CD14-positive monocyte (primary cell): ENCODE measurements around the gene WNT3. TPM values are rescaled to one million over a fixed set of nuclear protein-coding genes. Genes with fewer than 3 reads are reported as not detected.

Source experiments
- DNase-seq, 3 donors: peaks; one replicate each; pipeline ENCODE4 v3.0.0-alpha.2; 2011 to 2022
- H2AFZ ChIP-seq: 2 replicates; pipeline ENCODE4 v1.6.0; 2012; ENCODE audit warnings: mild to moderate bottlenecking, low read depth, low read length, inconsistent platforms; ENCODE audit not compliant: insufficient read depth, poor library complexity, severe bottlenecking
- H3K27ac ChIP-seq, 2 donors: 1 replicate in 1 of 2; 2 replicates in 1 of 2; pipeline ENCODE4 v1.5.1; 2012 to 2013; ENCODE audit warnings: low read length in 2 of 2, control low read depth in 1 of 2, inconsistent platforms in 1 of 2, low read depth in 1 of 2, mild to moderate bottlenecking in 1 of 2
- H3K27me3 ChIP-seq, 2 donors: one replicate each; pipeline versions ENCODE4 v1.6.0 to v1.6.1; 2011 to 2013; ENCODE audit warnings: low read length in 2 of 2; ENCODE audit not compliant: control insufficient read depth in 2 of 2, insufficient read depth in 2 of 2
- H3K36me3 ChIP-seq, 2 donors: replicated peaks in 1 of 2; 1 replicate in 1 of 2; 2 replicates in 1 of 2; pipeline versions ENCODE4 v1.5.1 to v1.6.1; 2012 to 2013; ENCODE audit warnings: low read length in 2 of 2, control low read depth in 1 of 2, inconsistent platforms in 1 of 2, mild to moderate bottlenecking in 1 of 2; ENCODE audit not compliant: insufficient read depth in 2 of 2, control insufficient read depth in 1 of 2
- H3K4me1 ChIP-seq, 2 donors: 1 replicate in 1 of 2; 2 replicates in 1 of 2; pipeline versions ENCODE4 v1.5.1 to v1.6.1; 2012 to 2013; ENCODE audit warnings: low read length in 2 of 2, control low read depth in 1 of 2, inconsistent platforms in 1 of 2, mild to moderate bottlenecking in 1 of 2, moderate library complexity in 1 of 2; ENCODE audit not compliant: insufficient read depth in 2 of 2, control insufficient read depth in 1 of 2
- H3K4me2 ChIP-seq: replicated peaks from 2 replicates; pipeline ENCODE3; 2012; ENCODE audit warnings: low read length, moderate library complexity, mild to moderate bottlenecking; ENCODE audit not compliant: poor library complexity, severe bottlenecking; ENCODE audit errors: extremely low read depth
- H3K4me3 ChIP-seq, 3 experiments: fragments of 200-600 bp in 1 of 3; sonication (generic) in 1 of 3; replicated peaks in 1 of 3; 1 replicate in 2 of 3; 2 replicates in 1 of 3; pipeline ENCODE4 v1.5.1; 2011 to 2013; ENCODE audit warnings: low read length in 3 of 3, mild to moderate bottlenecking in 3 of 3, control low read depth in 2 of 3, low read depth in 2 of 3, inconsistent platforms in 1 of 3, moderate library complexity in 1 of 3
- H3K79me2 ChIP-seq: 2 replicates; pipeline ENCODE4 v1.6.0; 2012; ENCODE audit warnings: mild to moderate bottlenecking, control low read depth, inconsistent platforms, low read length, moderate library complexity; ENCODE audit not compliant: insufficient read depth
- H3K9ac ChIP-seq: 2 replicates; pipeline ENCODE4 v1.6.0; 2017; ENCODE audit warnings: low read length, mild to moderate bottlenecking; ENCODE audit not compliant: insufficient read depth, poor library complexity, severe bottlenecking
- H3K9me3 ChIP-seq, 2 donors: replicated peaks in 1 of 2; 1 replicate in 1 of 2; 2 replicates in 1 of 2; pipeline versions ENCODE4 v1.5.1 to v1.6.1; 2012 to 2013; ENCODE audit warnings: low read length in 2 of 2, control low read depth in 1 of 2; ENCODE audit not compliant: control insufficient read depth in 1 of 2, insufficient read depth in 1 of 2
- H4K20me1 ChIP-seq: 2 replicates; pipeline ENCODE4 v1.6.0; 2012; ENCODE audit warnings: mild to moderate bottlenecking, low read length, control low read depth, moderate library complexity; ENCODE audit not compliant: insufficient read depth
- H3K27ac Mint-ChIP-seq, 7 donors: one replicate each; pipeline ENCODE4 v1.8.0; 2020; ENCODE audit warnings: mild to moderate bottlenecking in 7 of 7, mixed read lengths in 7 of 7, moderate library complexity in 6 of 7, inconsistent platforms in 2 of 7
- H3K27me3 Mint-ChIP-seq, 3 donors: one replicate each; pipeline ENCODE4 v1.8.0; 2021 to 2022; ENCODE audit warnings: low read depth in 3 of 3, mild to moderate bottlenecking in 3 of 3, mixed read lengths in 3 of 3, moderate library complexity in 3 of 3, inconsistent platforms in 1 of 3
- H3K36me3 Mint-ChIP-seq, 2 donors: one replicate each; pipeline ENCODE4 v1.8.0; 2020; ENCODE audit warnings: mixed read lengths in 2 of 2, inconsistent platforms in 1 of 2, mild to moderate bottlenecking in 1 of 2
- H3K4me1 Mint-ChIP-seq: one replicate; pipeline ENCODE4 v1.8.0; 2020; ENCODE audit warnings: mild to moderate bottlenecking, mixed read lengths
- H3K4me3 Mint-ChIP-seq, 2 donors: one replicate each; pipeline ENCODE4 v1.8.0; 2020; ENCODE audit warnings: mild to moderate bottlenecking in 2 of 2, mixed read lengths in 2 of 2, moderate library complexity in 1 of 2
- H3K9me3 Mint-ChIP-seq, 7 donors: one replicate each; pipeline ENCODE4 v1.8.0; 2020 to 2022; ENCODE audit warnings: mixed read lengths in 7 of 7, mild to moderate bottlenecking in 6 of 7, moderate library complexity in 6 of 7, inconsistent platforms in 2 of 7
- CTCF ChIP-seq: fragments of 200-600 bp; IDR thresholded peaks from one replicate; pipeline ENCODE4 v1.8.0; 2022; ENCODE audit warnings: antibody characterized with exemption, mild to moderate bottlenecking
- WGBS: methylation state at CpG from one replicate; pipeline ENCODE4 v1.1.5; 2013; ENCODE audit warnings: missing lambda C conversion rate; ENCODE audit not compliant: insufficient coverage; 5-methylcytosine and 5-hydroxymethylcytosine counted together
- intact Hi-C, 2 donors: fragments of 100-400 bp; cut with micrococcal nuclease; formaldehyde crosslinking; loops; one replicate each; pipeline versions ENCODE4 v1.15.0 to v1.15.1; 2023
- polyA plus RNA-seq, 3 donors: library from polyadenylated mRNA; depleted of rRNA in 1 of 3; unstranded in 2 of 3; stranded (reverse) in 1 of 3; fragments of 300-500 nt in 2 of 3; fragments of >200 nt in 1 of 3; fragmentation: Illumina TruSeq in 2 of 3; gene quantifications; 1 replicate in 2 of 3; 2 replicates in 1 of 3; pipeline ENCODE4 v1.2.3, GENCODE V29; 2012 to 2021

The WNT3 gene
- polyA plus RNA-seq, 3 donors: 0.01 TPM; not detected in 2

GRCh38 chr17:46866325-46866724 is 47.8 kb upstream of the WNT3 start:
- Histone ChIP-seq H3K27me3 (peaks cover 0 to 3% of the 10 kb centered on the region in 2 donors), H3K9me3 (no peaks in the 10 kb centered on the region), H2AFZ (no peak overlapping the region), H3K9ac (no peak overlapping the region), H3K4me2 (no peak overlapping the region), H3K4me1 (no peaks in the 10 kb centered on the region), H3K4me3 (no peak overlapping the region), H3K79me2 (no peaks in the 10 kb centered on the region), H4K20me1 (no peaks in the 10 kb centered on the region), H3K27ac (no peak overlapping the region), H3K36me3 (no peaks in the 10 kb centered on the region)
- no peak overlapping the region for H3K27ac Mint-ChIP-seq
- TF ChIP-seq CTCF: no peak
- no peak for DNase-seq
- peaks cover 0 to 4% (median 0%) of the 10 kb centered on the region in 7 donors for H3K9me3 Mint-ChIP-seq
- H3K4me1 Mint-ChIP-seq: no peaks in the 10 kb centered on the region
- 88% methylated on average over 8 of the region's 8 CpGs for WGBS
- H3K4me3 Mint-ChIP-seq: no peak overlapping the region
- intact Hi-C loops: no loop called here
- peaks cover 11 to 24% (median 13%) of the 10 kb centered on the region in 3 donors for H3K27me3 Mint-ChIP-seq
- no peaks in the 10 kb centered on the region for H3K36me3 Mint-ChIP-seq

GRCh38 chr17:46865100-46865499 is 46.6 kb upstream of the WNT3 start:
- no peaks in the 10 kb centered on the region for H3K4me1 Mint-ChIP-seq
- H3K27ac Mint-ChIP-seq: no peak overlapping the region
- TF ChIP-seq CTCF: no peak
- no peak for DNase-seq
- Histone ChIP-seq H3K27ac (no peak overlapping the region), H3K4me2 (no peak overlapping the region), H3K9ac (no peak overlapping the region), H3K36me3 (no peaks in the 10 kb centered on the region), H4K20me1 (no peaks in the 10 kb centered on the region), H3K9me3 (no peaks in the 10 kb centered on the region), H3K4me1 (no peaks in the 10 kb centered on the region), H3K79me2 (no peaks in the 10 kb centered on the region), H3K27me3 (peaks cover 0 to 3% of the 10 kb centered on the region in 2 donors), H2AFZ (no peak overlapping the region), H3K4me3 (no peak overlapping the region)
- no peaks in the 10 kb centered on the region for H3K36me3 Mint-ChIP-seq
- H3K27me3 Mint-ChIP-seq: peaks cover 10 to 21% (median 15%) of the 10 kb centered on the region in 3 donors
- intact Hi-C loops: no loop called here
- peaks cover 0 to 4% (median 0%) of the 10 kb centered on the region in 7 donors for H3K9me3 Mint-ChIP-seq
- WGBS: 5% methylated on average over 3 of the region's 8 CpGs
- no peak overlapping the region for H3K4me3 Mint-ChIP-seq
